ENCODE results near the gene SEPTIN10. TPM values are rescaled to one million over a fixed set of nuclear protein-coding genes. Genes with fewer than 3 reads are reported as not detected.
"Not testable (repeated sequence)": the region's sequence is repeated elsewhere in the genome, so short reads cannot be mapped to it uniquely, and the experiment has no call there.

The SEPTIN10 gene
- total RNA-seq, 1 donor from 2014 or later, result 56.2 TPM

DNA sequence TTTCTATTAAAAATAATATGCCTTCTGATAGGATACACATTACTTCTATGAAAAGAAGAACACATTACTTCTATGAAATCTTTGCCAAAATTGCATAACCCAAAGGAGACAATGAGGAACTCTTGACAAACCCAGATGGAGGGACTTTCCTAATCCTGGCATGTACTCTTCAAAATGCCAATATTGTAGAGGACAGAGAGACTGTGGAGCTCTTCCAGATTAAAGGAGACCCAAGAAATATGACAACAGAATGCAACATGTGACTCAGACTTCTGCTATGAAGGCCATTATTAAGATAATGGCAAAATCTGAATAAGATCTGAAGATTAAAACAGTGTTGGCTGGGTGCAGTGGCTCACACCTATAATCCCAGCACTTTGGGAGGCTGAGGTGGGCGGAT is 22.6 kb upstream of the SEPTIN10 start:
- intact Hi-C loops (cut with DNase I), result no loop called here
- DNase-seq (ENCODE audit: missing footprints) (no peak), ATAC-seq (no peak)

DNA sequence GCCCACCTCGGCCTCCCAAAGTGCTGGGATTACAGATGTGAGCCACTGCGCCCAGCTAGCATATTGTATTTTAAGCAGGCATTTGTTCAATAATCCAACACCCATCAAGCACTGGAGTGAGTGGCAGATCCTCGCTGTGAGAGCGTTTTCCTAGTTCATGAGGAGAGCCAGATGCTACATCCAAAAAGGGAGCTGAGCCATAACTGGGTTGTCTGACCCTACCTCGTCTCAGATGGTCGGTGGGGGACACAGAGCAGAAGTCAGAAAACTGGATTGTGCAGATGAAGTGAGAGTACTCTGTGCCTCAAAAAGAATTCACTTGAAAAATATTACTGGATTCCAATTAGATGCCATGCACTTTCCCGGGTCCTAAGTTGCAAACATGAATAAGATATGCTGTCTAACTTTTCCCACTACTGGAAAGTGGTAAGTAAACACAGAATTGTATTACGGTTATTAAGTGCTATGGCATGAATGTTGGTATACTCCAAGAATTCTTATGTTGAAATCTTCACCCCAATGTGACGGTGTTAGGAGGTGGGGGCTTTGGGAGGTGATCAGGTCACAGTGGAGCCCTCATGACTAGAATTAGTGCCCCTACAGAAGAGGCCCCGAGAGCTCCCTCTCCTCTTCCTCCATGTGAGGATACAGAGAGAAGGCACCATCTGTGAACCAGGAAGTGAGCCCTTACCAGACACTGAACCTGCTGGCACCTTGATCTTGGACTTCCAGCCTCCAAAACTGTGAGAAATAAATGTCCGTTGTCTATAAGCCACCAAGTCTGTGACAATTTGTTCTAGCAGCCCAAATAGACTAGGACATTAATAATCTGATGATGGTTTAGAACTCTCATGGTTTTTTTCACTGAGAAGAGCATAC is 21.9 kb upstream of the SEPTIN10 start:
- intact Hi-C loops (cut with DNase I), result no loop called here
- no peak for ATAC-seq
- no peak for DNase-seq (ENCODE audit: missing footprints)

DNA sequence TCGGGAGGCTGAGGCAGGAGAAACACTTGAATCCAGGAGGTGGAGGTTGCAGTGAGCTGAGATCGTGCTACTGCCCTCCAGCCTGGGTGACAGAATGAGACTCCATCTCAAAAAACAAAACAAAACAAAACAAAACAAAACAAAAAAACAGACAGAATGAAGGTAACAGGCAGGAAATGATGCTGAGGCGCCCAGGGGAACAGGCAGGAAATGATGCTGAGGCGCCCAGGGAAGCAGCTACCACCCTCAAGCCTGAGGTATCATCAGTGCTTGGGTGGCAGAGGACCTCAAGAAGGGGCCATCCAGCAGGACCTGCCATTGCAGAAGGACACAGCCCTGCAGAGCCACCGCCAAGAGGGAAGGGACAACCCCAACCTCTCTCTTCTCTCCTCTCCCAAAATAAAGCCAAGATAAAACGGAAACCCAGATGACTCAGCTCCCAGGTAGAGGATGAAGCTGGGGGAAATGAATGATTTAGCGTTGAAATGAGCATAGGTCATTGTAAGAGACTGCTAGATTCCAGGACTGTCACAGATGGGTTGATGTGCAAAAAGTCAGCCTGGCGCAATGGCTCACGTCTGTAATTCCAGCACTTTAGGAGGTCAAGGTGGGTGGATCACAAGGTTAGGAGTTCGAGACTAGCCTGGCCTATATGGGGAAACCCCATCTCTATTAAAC is 19.7 kb upstream of the SEPTIN10 start:
- intact Hi-C loops (cut with DNase I), result no loop called here
- ATAC-seq (no peak), DNase-seq (ENCODE audit: missing footprints) (no peak)

DNA sequence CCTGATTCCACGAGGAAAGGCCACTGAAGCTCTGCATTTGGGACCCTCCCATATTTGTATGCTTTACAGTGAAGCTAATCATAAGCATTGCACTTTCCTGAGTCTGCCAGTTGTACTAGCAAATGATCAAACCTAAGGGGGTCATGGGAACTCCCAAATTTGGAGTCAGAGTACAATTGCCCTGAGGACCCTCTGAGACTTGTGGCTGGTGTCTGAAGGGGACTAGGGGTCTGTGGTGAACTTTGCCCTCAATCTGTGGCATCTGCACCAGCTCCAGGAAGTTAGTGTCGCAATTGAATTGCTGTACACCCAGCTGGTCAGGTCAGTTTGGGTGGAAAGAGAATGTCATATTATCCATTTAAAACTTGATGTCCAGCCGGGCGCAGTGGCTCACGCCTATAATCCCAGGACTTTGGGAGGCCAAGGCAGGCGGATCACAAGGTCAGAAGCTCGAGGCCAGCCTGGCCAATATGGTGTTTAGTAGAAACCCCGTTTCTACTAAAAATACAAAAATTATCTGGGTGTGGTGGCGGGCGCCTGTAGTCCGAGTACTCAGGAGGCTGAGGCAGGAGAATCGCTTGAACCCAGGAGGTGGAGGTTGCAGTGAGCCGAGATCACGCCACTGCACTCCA is 18.5 kb upstream of the SEPTIN10 start:
- ATAC-seq (no peak), DNase-seq (ENCODE audit: missing footprints) (no peak)
- intact Hi-C loops (cut with DNase I), result no loop called here

DNA sequence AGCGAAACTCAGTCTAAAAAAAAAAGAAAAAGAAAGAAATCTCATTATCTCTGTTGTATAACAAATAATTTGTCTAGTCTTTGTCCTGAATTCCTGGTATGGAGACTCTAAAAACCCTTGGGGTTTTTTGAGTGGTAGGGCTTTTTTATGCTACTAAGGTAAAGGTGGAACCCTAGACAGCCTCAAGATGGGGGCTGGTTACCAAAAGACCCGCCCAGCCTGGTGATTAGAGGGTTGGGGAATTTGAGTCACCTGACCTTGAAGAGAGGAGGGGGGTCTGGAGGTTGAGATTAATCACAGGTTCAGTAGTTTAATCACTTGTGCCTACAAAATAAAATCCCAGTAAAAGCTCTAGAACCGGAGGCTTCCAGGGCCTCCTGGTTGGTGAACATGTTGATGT is 18.0 kb upstream of the SEPTIN10 start:
- no peak for ATAC-seq
- intact Hi-C loops (cut with DNase I), result no loop called here
- DNase-seq (ENCODE audit: missing footprints), result no peak

DNA sequence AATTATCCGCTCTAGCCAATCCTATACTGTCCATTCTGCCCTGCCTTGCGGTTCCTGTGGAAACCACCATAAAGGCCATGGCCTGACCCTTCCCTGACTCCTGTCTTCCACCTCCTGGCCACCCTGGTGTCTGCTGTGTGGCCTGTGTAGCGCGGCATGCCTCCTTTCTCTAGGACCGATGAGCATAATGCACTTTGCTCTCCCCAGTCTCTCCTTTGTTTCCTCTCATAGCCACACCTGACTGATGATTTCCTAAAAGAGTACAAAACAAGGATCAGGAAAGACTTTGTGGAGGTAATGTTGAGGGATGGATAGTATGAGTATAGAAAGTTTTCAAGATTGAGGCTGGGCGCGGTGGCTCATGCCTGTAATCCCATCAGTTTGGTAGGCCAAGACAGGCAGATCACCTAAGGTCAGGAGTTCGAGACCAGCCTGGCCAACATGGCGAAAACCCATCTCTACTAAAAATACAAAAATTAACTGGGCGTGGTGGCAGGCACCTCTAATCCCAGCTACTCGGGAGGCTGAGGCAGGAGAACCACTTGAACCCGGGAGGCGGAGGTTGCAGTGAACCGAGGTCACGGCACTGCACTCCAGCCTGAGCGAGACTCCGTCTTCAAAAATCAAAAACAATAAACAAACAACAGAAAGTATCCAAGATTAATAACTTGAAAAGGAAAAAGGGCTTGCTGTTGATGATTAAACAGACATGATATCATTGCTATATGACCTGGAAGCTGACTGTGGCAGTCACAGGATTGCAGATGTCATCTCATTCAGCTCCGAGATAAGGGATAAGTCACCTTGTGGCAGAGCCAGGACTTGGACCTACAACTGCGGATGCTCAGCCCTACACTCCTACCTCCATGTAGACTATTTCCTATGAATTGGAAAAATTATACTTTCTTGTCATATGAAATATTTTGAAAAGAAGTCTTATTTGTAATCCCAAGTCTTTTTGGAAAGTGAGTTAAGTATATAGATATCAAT is 17.0 kb upstream of the SEPTIN10 start:
- DNase-seq (ENCODE audit: missing footprints) (no peak), ATAC-seq (no peak)
- intact Hi-C loops (cut with DNase I), result no loop called here

DNA sequence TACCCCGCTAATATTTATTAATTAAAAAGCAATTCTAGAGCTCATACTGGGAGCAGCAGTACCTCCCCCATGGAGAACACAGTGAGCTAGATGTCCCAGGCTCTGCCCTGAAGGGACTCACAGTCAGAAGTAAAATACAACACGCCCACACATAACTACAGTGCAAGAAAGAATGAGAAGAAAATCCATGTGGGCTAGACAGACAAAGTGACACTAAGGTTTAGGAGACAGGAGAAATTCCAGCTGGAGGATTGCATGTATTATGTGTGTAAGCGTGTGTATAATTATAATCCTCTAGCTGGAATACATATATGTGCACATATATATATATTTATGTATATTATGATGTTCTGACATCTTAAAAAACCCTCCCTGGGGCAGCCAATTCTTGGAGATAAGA is 16.1 kb upstream of the SEPTIN10 start:
- no peak for DNase-seq (ENCODE audit: missing footprints)
- intact Hi-C loops (cut with DNase I), result no loop called here
- no peak for ATAC-seq

DNA sequence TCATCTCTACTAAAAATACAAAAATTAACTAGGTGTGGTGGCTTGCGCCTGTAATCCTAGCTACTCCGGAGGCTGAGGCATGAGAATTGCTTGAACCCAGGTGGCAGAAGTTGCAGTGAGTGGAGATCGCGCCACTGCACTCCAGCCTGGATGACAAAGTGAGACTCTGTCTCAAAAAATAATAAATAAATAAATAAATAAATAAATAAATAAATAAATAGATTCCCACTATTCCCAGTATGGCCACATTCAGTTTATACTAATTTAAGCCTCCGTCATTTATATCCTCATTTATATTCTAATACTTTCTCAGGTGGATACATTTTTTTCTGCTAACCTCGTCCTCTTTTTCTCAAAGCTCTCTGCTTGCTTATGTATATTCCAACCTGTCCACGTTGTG is 14.6 kb upstream of the SEPTIN10 start:
- DNase-seq (ENCODE audit: missing footprints); intact Hi-C loops (cut with DNase I); ATAC-seq: not testable (repeated sequence)

DNA sequence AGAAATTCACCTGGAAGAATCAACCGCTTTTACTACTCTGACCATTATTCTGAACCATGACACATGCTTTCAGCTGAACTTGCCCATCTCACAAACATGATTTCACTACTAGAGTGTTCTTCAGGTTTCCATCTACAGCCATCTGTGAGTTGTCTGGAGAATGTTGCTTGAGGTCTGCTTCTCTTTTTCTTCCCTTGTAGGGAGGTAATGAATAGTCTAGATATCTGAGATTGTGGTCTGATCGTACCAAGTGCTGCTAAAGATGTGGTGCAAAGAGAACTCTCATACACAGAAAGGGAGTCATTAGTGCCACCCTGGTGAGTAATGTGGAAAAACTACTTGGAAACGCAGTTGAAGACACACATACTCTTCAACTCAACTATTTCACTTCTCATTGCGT is 10.6 kb upstream of the SEPTIN10 start:
- intact Hi-C loops (cut with DNase I), result no loop called here
- no peak for ATAC-seq

DNA sequence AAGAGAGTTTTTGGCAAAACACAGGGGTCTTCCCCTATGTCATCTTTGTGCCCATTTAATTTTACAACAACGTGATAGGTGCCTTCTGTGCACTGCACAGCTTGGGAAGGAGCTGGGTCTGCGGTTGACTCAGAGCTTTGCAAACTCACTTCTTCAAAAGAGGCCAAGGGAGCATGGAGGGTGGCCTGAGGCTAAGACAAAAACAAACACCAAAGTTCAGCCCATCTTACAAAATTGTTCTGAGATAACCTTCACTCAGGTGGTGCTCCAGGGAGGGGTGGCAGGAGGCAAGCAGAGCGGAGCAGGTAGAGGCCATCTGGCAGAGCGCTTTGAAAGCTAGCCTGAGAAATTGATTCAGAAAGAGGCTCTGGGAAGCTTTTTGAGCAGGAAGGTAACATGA is 10.2 kb upstream of the SEPTIN10 start:
- ATAC-seq, result no peak
- intact Hi-C loops (cut with DNase I), result no loop called here
- no peak for DNase-seq (ENCODE audit: missing footprints)

More for the DNA sequence above, 10.6 kb upstream of the SEPTIN10 start:
- DNase-seq (ENCODE audit: missing footprints), result no peak

DNA sequence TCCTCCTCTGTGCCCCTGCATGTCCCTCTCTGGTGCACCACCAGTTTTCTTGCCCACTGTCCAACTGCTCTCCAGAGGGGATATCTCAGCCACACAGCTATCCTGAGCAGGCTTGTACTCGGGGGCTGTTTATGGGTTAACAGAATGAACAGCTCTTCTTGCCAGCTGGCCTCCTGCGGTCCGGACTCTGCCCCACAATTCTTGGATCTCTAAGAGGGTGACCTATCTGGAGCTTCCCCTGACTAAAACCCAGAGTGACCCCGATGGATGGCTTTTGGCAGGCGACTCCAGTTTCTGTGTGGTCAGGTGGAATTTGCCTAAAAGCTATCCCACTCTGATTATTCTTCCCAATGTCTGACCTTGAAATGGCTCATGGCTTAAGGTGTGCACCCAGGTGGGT is 9.5 kb upstream of the SEPTIN10 start:
- ATAC-seq (no peak), DNase-seq (ENCODE audit: missing footprints) (no peak)
- intact Hi-C loops (cut with DNase I), result no loop called here

DNA sequence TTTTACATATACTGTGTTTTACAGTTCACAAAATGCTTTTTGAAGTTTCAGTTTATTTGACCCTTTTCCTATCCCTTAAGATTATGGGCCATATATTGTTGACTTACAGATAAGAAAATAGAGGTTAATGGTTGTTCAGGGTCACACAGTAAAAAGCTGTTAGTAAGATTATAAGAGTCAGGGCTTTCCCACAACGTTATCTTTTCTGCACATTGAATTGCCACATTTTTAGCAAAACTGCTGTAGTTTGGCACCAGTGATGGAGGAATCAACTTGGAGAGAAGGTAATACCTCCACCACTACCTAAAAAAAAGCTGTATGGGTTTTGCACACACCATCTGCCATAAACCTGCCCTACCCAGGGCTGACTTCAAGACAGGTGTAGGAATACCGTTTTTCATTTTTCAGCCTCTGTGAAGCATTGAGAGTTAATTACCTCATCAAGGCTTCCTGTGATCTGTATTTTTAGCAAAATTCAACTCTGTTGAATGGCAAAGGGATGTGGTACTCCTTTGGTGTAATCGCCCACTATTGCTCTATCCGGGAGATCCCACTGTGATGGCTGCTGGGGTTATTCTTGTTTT is 5.4 kb upstream of the SEPTIN10 start:
- ATAC-seq (no peak), DNase-seq (ENCODE audit: missing footprints) (no peak)
- intact Hi-C loops (cut with DNase I), result no loop called here

DNA sequence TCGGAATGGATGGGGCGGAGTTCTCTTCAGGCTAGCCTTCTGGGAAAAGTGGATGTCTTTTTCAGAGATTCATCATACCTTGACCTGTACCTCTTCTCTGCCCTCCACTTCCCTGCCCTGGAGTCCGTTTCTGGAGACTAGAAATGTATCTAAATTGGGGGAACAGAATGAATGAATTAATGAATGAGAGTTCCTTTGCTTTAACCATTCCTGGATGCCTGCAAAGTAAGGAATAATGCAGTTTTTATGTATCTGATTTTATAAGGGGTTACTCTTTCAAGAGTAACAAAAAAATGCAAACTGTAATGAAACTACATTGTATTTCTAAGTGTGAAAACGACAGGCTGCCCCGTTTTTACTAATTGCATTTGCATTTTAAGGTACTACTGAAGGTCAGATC is 2.4 kb upstream of the SEPTIN10 start:
- DNase-seq (ENCODE audit: missing footprints), result no peak
- intact Hi-C loops (cut with DNase I), result no loop called here
- no peak for ATAC-seq

DNA sequence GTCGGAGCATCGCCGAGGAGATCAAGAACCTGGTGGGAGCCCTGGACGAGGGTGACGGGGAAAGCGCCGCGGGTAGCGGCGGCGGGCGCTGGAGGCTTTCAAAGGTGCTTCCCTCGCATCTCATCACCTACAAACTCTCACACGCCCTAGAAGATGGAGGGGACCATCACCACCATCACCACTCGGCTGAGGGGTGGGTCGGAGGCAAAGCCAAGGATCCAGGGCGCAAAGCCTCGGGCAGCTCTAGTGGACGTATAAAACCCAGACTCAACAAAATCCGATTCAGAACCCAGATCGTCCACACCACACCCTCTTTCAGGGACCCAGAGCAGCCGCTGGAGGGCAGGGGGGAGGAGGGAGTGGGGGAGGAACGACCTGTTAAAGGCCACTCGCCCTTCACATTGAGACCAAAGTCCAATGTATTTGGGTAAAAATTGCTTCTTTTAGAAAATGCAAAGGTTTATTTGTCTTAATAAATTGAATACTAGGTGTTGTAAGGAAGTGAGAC is 1.9 kb upstream of the SEPTIN10 start:
- intact Hi-C loops (cut with DNase I), result loop anchor here (2.0 kb wide), 1 partner anchor 75 kb away; no protein-coding TSS in a partner anchor
- ATAC-seq, result no peak

DNA sequence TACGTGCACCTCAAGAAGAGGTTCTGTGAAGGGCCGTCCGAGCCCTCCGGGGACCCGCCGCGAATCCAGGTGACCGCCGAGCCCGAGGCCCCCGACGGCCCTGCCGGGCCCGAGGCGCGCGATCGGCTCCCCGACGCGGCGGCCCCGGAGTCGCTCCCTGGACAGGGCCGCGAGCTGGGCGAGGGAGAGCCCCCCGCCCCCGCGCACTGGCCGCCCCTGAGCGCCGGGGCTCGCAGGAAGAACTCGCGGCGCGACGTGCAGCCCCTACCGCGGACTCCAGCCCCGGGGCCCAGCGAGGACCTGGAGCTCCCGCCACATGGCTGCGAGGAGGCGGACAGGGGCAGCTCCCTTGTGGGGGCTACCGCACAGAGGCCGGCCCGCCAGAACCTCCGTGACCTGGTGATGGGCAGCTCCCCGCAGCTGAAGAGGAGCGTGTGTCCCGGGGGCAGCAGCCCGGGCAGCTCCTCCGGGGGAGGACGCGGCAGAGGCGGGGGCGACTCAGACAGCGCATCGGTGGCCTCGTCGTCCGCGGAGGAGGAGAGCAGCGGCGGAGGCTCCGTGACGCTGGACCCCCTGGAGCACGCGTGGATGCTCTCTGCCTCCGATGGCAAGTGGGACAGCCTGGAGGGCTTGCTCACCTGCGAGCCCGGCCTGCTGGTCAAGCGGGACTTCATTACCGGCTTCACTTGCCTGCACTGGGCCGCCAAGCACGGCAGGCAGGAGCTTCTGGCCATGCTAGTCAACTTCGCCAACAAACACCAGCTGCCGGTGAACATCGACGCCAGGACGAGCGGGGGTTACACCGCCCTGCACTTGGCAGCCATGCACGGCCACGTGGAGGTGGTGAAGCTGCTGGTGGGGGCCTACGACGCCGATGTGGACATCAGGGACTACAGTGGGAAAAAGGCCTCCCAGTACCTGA is 1.2 kb upstream of the SEPTIN10 start:
- intact Hi-C loops (cut with DNase I), result loop anchor here (2.0 to 5.0 kb wide), 2 partner anchors 53 to 76 kb away; no protein-coding TSS in a partner anchor
- DNase-seq (ENCODE audit: missing footprints) (no peak), ATAC-seq (no peak)

More for the DNA sequence above, 1.9 kb upstream of the SEPTIN10 start:
- DNase-seq (ENCODE audit: missing footprints), result no peak

DNA sequence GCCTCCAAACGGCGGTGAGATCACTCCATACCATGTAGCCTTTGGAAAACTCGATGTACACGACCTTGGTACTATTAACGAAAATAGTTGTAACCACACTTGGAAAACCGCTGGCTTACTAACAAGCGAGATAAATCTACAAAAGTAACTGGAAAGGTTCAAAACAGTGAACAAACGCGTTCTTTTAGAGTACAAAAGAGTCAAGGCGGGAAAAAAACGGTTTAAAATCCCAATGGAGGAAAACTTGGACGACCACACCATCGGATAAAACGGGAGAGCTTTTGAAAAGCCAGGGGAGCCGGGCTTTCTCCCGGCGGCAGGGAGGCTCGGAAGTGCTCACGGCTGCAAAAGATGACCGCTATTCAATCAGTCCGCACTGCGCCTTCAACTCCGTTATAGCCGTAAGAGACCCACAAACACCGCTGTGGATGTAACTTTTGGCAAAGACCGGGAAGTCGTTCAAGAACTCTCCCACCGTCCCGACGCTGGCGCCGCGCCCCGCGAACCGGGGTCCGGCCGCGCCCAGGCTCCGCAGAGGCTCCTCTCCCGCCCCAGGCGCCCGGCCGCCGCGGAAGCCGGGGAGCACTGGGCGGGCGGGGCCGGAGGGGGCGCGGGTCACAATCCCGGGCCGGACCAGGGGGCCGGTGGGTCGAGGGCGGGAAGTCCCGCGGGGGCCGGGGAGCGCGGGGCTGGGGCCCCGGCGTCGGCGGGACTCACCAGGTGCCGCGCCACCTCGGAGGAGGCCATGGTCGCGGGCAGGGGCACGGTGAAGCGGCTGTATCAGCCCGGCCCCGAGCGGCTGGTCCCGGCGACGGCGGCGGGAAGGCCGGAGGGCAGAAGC is 465 bp downstream of the SEPTIN10 start:
- DNase-seq (ENCODE audit: missing footprints), result peak; percentile 87
- ATAC-seq, result peak; percentile 36
- intact Hi-C loops (cut with DNase I), result loop anchor here (5.0 kb wide), 1 partner anchor 51 kb away; no protein-coding TSS in a partner anchor

Data from Right ventricle myocardium inferior (tissue), 1 donor.